Ramos (cell line): ENCODE measurements around the gene RBM33.

Experiments
- in situ Hi-C: fragments of 300-500 bp; cut with MboI; formaldehyde crosslinking; loops from one replicate; pipeline ENCODE4 v1.14.3; 2022; ENCODE audit warnings: low sequenced_read_pairs; ENCODE audit not compliant: unreplicated experiment

Gene RBM33

GRCh38 chr7:155714702-155715101 lies 70.2 kb downstream of the RBM33 start:
- in situ Hi-C loops, result no loop called here

- in situ Hi-C loops, result no loop called here
These were observed 70.8 kb downstream of the RBM33 start for GRCh38 chr7:155715111-155715805.

- in situ Hi-C loops, result no loop called here
These were observed 72.7 kb downstream of the RBM33 start for GRCh38 chr7:155717010-155717744.

- in situ Hi-C loops, result no loop called here
These were observed 76.6 kb downstream of the RBM33 start for GRCh38 chr7:155721056-155721455.

- in situ Hi-C loops, result no loop called here
These were observed 77.7 kb downstream of the RBM33 start for GRCh38 chr7:155722118-155722517.

DNA sequence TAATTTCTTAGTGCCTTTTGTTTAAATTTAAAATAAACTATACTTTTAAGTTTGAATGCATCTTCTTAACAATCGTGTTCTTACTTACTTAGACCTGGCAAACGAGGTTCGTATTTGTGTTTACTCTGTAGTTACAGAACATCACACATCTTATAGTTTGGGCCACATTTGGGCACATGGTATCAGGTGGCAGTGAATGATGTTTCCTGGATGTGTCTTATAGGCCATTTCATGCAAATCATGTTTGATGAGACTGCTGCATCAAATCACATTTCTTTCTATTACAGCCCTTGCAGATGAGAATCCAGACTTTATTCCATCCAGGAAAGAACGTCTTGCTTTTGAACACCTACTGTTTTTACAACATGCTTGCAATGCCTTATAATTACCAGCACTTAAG lies 78.5 kb downstream of the RBM33 start:
- in situ Hi-C loops, result no loop called here

DNA sequence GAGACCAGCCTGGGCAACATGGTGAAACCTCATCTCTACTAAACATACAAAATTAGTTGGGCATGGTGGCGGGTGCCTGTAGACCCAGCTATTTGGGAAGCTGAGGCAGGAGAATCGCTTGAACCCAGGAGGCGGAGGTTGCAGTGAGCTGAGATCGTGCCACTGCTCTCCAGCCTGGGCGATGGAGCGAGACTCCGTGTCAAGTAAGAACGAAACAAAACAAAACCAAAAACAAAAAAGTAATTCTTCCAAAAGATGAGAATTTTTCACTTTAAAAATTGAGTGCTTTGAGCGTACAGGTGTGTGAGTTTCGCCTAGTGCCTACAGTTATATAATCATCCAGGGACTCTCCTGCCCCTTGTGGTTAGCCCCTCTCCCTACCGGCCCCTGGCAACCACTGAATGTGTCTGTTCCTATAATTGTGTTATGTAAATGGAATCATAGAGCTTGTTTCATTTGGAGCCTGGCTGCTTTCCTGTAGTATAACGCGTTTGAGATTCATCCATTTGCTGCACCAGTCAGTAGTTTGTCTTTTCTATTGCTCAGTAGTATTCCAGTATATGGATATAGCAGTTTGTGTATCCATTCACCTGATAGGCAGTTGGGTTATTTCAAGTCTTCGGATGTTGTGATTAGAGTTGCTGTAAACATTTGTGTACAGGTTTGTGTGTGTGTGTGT lies 80.0 kb downstream of the RBM33 start:
- in situ Hi-C loops, result no loop called here

GRCh38 chr7:155725006-155725355 lies 80.5 kb downstream of the RBM33 start:
- in situ Hi-C loops, result no loop called here

GRCh38 chr7:155727616-155728015 lies 83.2 kb downstream of the RBM33 start:
- in situ Hi-C loops, result no loop called here

- in situ Hi-C loops, result no loop called here
These were observed 83.7 kb downstream of the RBM33 start for GRCh38 chr7:155728116-155728515.

GRCh38 chr7:155729847-155730246 lies 85.4 kb downstream of the RBM33 start:
- in situ Hi-C loops, result no loop called here

- in situ Hi-C loops, result no loop called here
These were observed 86.9 kb downstream of the RBM33 start for GRCh38 chr7:155731380-155731779.

GRCh38 chr7:155731871-155732270 lies 87.4 kb downstream of the RBM33 start:
- in situ Hi-C loops, result no loop called here

GRCh38 chr7:155732286-155732685 lies 87.8 kb downstream of the RBM33 start:
- in situ Hi-C loops, result no loop called here

DNA sequence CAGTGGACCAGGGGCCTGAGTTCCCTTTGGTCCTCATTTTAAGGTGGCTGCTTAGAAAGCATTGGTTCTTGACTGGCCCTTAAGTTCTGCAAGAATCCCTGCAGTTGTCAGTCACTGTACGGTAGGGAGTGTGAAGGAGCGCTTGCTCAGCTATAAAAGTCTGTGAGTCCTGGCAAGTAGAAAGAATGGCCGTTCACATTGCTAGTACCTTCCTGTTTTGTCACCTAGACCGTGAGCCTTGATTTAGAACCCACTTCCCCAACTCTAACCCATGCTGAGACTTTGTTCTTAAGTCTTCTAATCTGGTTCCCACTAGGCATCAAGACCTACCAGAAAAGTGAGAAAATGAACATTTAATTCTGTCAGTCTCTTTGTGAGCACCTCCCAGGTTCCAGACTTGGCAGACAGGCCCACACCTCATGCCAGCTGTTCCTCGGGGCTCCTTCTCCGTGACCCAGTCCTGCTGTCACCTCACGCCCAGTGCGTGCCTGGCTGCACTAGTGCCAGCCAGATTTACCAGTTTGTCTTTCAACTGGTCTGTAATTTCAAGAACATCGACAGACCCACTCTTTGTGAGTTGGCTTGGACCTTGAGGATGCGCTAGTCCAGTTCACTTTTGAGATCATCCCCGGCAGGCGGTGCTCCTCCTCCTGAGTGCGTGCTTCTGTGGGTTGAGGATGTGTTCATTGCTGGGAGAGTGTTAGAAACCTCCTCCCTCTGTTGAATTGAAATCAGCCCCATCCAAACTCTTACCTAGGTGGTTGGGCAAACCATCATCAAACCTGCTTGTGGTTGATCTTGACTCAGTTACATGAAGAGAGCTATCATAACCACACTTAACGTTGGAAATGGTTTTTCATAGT lies 89.4 kb downstream of the RBM33 start:
- in situ Hi-C loops, result no loop called here

DNA sequence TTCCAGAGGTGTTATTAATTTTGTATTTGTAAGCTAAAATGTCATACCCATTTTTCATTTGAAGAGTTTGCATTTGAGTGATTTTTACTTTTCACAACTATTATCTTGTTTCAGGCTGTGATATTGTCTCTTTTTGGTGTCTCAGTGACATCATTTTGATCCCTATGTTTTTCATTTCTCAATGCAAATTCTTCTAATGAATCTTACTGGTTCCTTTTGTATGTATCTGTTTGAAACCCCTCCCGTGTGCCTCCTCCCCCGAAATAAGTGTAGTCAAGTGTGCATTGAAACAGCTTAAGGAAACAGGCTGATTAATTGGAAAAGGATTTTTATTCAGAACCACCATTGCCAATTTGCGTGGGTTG lies 90.0 kb downstream of the RBM33 start:
- in situ Hi-C loops, result no loop called here

GRCh38 chr7:155735442-155736115 lies 91.1 kb downstream of the RBM33 start:
- in situ Hi-C loops, result no loop called here

DNA sequence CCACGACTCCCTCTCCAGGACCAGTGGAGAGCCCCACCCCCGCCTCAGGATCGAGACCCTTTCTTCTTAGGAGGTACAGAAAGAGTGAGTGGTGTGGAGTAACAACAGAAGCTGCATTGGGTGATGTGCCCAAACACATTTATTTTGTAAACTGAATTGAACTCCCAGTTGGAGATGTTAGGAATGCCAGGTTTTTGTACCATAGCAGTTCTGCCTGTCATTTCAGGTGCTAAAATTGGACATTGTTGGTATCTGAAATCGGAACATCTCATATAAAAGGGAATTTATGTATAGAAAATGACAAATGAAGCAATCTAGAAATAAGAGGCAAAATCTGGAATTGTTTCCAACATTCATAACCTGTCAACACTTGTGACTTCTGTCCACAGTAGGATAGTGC lies 93.1 kb downstream of the RBM33 start:
- in situ Hi-C loops, result no loop called here

DNA sequence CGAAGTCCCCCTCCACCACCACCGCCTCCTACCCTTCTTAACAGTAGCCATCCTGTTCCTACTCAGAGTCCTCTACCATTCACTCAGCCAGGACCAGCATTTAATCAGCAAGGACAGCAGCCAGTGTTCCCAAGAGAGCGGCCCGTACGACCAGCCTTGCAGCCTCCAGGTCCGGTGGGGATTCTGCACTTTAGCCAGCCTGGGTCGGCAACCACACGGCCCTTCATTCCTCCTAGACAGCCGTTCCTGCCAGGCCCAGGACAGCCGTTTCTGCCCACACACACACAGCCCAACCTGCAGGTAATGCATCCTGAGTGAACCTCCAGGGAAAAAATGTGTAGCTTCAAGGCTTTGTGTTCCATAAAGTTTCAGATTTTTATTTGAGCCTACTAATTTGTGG lies 93.6 kb downstream of the RBM33 start:
- in situ Hi-C loops, result no loop called here
